A673 (cell line): ENCODE results near the gene STT3B. TPM values are rescaled to one million over a fixed set of nuclear protein-coding genes. Genes with fewer than 3 reads are reported as not detected.

Source experiments
- BruUV-seq: library from RNA; stranded (reverse); fragments of 400-500 nt; replicated peaks from 2 replicates; lab custom pipeline; 2021; lab: Mats Ljungman, UMichigan
- CTCF ChIA-PET: fragments of 300-600 bp; sonication (Branson Sonifier 250); formaldehyde crosslinking; loops from one replicate; lab custom pipeline; 2022; ENCODE audit warnings: antibody characterized with exemption; lab: Charles Lee
- POLR2A ChIA-PET: fragments of 300-600 bp; sonication (Branson Sonifier 250); formaldehyde crosslinking; loops from one replicate; lab custom pipeline; 2022; ENCODE audit warnings: antibody characterized with exemption; ENCODE audit not compliant: low non-redundant PET; lab: Charles Lee
- DNase-seq: peaks from one replicate; pipeline ENCODE4 v3.0.0-alpha.2; 2015; ENCODE audit warnings: low spot score
- H3K27ac ChIP-seq: fragments of 200-600 bp; sonication (generic); 2 replicates; pipeline ENCODE4 v1.5.1; 2016; ENCODE audit warnings: mixed run types, low read depth, mild to moderate bottlenecking, mixed read lengths, antibody characterized with exemption, low read length; ENCODE audit not compliant: poor library complexity, severe bottlenecking
- H3K27me3 ChIP-seq: fragments of 200-600 bp; sonication (generic); replicated peaks from 2 replicates; pipeline ENCODE4 v1.6.1; 2017; ENCODE audit warnings: mixed run types, low read depth, mild to moderate bottlenecking, mixed read lengths, antibody characterized with exemption, low read length; ENCODE audit not compliant: insufficient read depth, poor library complexity
- H3K36me3 ChIP-seq: fragments of 200-600 bp; sonication (generic); 2 replicates; pipeline ENCODE4 v1.6.1; 2016; ENCODE audit warnings: mixed run types, mild to moderate bottlenecking, mixed read lengths, antibody characterized with exemption, low read length; ENCODE audit not compliant: insufficient read depth, poor library complexity, severe bottlenecking
- H3K4me1 ChIP-seq: fragments of 200-600 bp; sonication (generic); 2 replicates; pipeline ENCODE4 v1.6.1; 2017; ENCODE audit warnings: mixed run types, mild to moderate bottlenecking, mixed read lengths, antibody characterized with exemption, low read length; ENCODE audit not compliant: insufficient read depth, poor library complexity, severe bottlenecking
- H3K4me3 ChIP-seq: fragments of 200-600 bp; sonication (generic); 2 replicates; pipeline ENCODE4 v1.5.1; 2016; ENCODE audit warnings: low read depth, mixed run types, mild to moderate bottlenecking, mixed read lengths, low read length; ENCODE audit not compliant: poor library complexity, severe bottlenecking
- H3K9me3 ChIP-seq: fragments of 200-600 bp; sonication (generic); 2 replicates; pipeline ENCODE4 v1.6.1; 2016; ENCODE audit warnings: mixed run types, low read depth, mild to moderate bottlenecking, mixed read lengths, antibody characterized with exemption, low read length; ENCODE audit not compliant: poor library complexity, severe bottlenecking
- EZH2 ChIP-seq: fragments of 200-600 bp; sonication (generic); IDR thresholded peaks from 2 replicates; pipeline ENCODE4 v1.6.1; 2017; ENCODE audit warnings: borderline replicate concordance, low read depth, mild to moderate bottlenecking, mixed read lengths, antibody characterized with exemption, low read length; ENCODE audit not compliant: poor library complexity, severe bottlenecking
- intact Hi-C: fragments of 100-400 bp; cut with micrococcal nuclease; formaldehyde crosslinking; loops from one replicate; pipeline ENCODE4 v1.10.0; 2022; ENCODE audit not compliant: unreplicated experiment
- total RNA-seq: library from RNA; stranded (reverse); gene quantifications from 2 replicates; pipeline ENCODE4 v1.2.3, GENCODE V29; 2021
- TF ChIP-seq, protein P1 (sequence below): fragments of 300-800, 200-600 bp; sonication (generic); conservative IDR thresholded peaks from 2 replicates; pipeline ENCODE4 v1.5.1; 2017; ENCODE audit warnings: low read depth, mild to moderate bottlenecking, antibody characterized with exemption, low read length, moderate library complexity, mixed read lengths

The STT3B gene
- total RNA-seq, 1 experiment from 2014 or later, result 137 TPM

GRCh38 chr3:31625358-31625757 is 92.6 kb downstream of the STT3B start:
- Histone ChIP-seq H3K27ac (no peak overlapping the region), H3K27me3 (no peaks in the 10 kb centered on the region), H3K36me3 (peaks cover 31% of the 10 kb centered on the region), H3K9me3 (no peaks in the 10 kb centered on the region), H3K4me3 (no peak overlapping the region), H3K4me1 (no peaks in the 10 kb centered on the region)
- intact Hi-C loops, result no loop called here
- POLR2A ChIA-PET, result no interaction called here
- no TSS peak for BruUV-seq
- TF ChIP-seq, protein P1, sequence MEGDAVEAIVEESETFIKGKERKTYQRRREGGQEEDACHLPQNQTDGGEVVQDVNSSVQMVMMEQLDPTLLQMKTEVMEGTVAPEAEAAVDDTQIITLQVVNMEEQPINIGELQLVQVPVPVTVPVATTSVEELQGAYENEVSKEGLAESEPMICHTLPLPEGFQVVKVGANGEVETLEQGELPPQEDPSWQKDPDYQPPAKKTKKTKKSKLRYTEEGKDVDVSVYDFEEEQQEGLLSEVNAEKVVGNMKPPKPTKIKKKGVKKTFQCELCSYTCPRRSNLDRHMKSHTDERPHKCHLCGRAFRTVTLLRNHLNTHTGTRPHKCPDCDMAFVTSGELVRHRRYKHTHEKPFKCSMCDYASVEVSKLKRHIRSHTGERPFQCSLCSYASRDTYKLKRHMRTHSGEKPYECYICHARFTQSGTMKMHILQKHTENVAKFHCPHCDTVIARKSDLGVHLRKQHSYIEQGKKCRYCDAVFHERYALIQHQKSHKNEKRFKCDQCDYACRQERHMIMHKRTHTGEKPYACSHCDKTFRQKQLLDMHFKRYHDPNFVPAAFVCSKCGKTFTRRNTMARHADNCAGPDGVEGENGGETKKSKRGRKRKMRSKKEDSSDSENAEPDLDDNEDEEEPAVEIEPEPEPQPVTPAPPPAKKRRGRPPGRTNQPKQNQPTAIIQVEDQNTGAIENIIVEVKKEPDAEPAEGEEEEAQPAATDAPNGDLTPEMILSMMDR, result no peak
- DNase-seq, result no peak
- CTCF ChIA-PET, result no interaction called here

- ChIA-PET POLR2A (no interaction called here), CTCF (no interaction called here)
- TF ChIP-seq, protein P1, result no peak
- no peak for TF ChIP-seq EZH2
- H3K4me3 ChIP-seq, result no peak overlapping the region
- peaks cover 22% of the 10 kb centered on the region for H3K36me3 ChIP-seq
- no peak overlapping the region for H3K27ac ChIP-seq
- intact Hi-C loops, result no loop called here
- no peaks in the 10 kb centered on the region for H3K9me3 ChIP-seq
- no peaks in the 10 kb centered on the region for H3K27me3 ChIP-seq
- no TSS peak for BruUV-seq
- H3K4me1 ChIP-seq, result no peaks in the 10 kb centered on the region
- no peak for DNase-seq
Observed at GRCh38 chr3:31629054-31629453, 96.3 kb downstream of the STT3B start.

DNA sequence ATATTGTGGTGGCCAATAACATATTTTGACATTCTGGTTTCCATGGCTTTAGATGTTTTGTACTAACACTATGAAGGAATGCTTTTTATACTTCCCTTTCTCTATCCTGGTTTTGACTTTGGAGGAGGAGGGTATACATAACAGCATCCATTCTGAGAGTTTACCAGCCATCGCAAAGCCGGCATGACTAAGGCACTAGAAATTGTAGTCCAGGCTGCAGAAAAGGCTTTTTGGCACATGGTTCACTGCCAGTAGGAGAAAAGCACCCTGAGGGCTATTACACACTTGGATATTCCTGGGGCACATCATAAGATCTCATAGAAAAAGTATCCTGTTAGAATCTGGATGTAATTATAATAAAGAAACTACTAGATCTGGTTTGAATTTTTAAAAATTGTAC is 101.8 kb downstream of the STT3B start:
- H3K27ac ChIP-seq, result no peak overlapping the region

More for the DNA sequence above, 101.8 kb downstream of the STT3B start:
- no peak for DNase-seq
- CTCF ChIA-PET, result no interaction called here
- peaks cover 13% of the 10 kb centered on the region for H3K36me3 ChIP-seq
- BruUV-seq, result no TSS peak
- intact Hi-C loops, result no loop called here
- H3K9me3 ChIP-seq, result no peaks in the 10 kb centered on the region
- H3K27me3 ChIP-seq, result no peaks in the 10 kb centered on the region
- no peaks in the 10 kb centered on the region for H3K4me1 ChIP-seq
- H3K4me3 ChIP-seq, result no peak overlapping the region
- POLR2A ChIA-PET, result no interaction called here
- TF ChIP-seq EZH2, result no peak
- TF ChIP-seq, protein P1, result no peak
